GM18951 (cell line): ENCODE data around the gene B4GALT5.

ENCODE experiments used
- POLR2A ChIP-seq: IDR thresholded peaks from 4 replicates; pipeline ENCODE4 v1.6.1; 2011; ENCODE audit warnings: mild to moderate bottlenecking; ENCODE audit not compliant: insufficient read length, insufficient read depth; ENCODE audit errors: extremely low read depth
- in situ Hi-C: fragments of 300-500 bp; cut with MboI; formaldehyde crosslinking; loops from one replicate; pipeline ENCODE4 v1.12.0; 2022; ENCODE audit warnings: low sequenced_read_pairs, mixed read lengths, inconsistent platforms; ENCODE audit not compliant: unreplicated experiment

The B4GALT5 gene

GRCh38 chr20:49612127-49612738 lies 101.4 kb downstream of the B4GALT5 start:
- TF ChIP-seq POLR2A = no peak
- in situ Hi-C loops = loop anchor here (25.0 kb wide), 1 partner anchor 225 kb away; no protein-coding TSS in a partner anchor

DNA sequence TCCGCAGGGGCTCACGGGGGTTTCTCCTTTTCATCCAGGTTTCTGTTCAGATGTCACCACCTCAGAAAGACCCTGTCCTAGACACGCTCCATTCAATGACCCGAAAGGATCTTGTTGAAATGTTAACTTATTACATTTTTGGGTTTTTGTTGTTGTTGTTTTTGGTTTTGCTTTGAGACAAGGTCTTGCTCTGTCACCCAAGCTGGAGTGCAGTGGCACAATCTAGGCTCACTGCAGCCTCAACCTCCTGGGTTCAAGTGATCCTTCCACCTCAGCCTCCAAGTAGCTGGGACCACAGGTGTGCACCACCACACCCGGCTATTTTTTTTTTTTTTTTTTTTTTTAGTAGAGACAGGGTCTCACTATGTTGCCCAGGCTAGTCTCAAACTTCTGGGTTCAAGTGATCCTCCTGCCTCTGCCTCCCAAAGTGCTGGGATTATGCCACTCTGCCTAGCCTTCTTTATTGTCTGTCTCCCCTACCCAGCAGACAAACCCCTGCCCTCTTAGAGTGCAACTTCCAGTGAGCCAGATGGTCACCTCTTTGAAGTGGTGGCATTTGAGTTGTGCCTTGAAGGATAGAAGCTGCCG lies 102.0 kb downstream of the B4GALT5 start:
- in situ Hi-C loops = loop anchor here (25.0 kb wide), 1 partner anchor 226 kb away; no protein-coding TSS in a partner anchor

GRCh38 chr20:49610691-49611538 lies 102.8 kb downstream of the B4GALT5 start:
- no peak for TF ChIP-seq POLR2A
- in situ Hi-C loops = loop anchor here (25.0 kb wide), 1 partner anchor 226 kb away; no protein-coding TSS in a partner anchor

DNA sequence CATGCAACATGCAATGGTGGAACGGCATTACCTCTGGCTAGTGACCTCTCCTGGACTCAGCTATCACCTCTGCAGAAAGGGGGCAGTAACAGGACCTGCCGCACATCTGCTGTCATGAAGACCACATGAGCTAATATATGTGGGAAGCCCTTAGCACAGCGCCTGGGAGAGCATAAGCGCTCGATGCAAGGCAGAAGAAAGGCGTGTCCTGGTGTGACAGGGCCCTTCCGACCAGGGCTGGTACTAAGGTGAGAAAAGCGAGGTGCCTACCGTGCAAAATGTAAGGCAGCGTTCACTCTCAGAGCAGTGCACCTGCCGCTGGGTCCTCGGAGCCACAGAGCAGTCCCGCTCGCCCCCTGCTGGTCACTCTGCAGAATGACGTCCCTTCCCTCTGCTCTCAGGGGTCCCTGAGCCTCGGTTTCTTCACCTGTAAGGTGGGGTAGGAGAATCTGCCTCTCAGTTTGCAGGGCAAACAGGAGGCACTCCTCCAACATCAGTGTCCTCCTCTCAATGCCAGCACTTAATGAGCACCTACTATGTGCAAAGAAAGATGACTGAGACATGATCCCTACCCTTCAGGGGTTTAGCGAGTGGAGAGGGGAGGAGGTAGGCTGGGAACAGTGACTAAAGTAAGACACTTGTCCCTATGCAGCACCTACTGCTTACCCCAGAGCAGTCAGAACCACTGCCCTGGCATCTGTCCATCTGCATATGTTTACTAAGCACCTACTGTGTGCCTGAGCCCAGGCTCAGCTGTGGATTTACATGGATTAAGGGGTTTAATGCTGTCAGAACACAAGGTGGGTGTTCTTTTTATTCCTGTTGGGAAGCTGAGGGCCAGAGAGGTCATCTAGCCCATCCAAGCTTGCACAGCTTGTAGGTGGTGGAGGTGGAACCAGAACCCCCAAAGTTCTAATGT lies 104.7 kb downstream of the B4GALT5 start:
- TF ChIP-seq POLR2A = no peak
- in situ Hi-C loops = loop anchor here (5.0 to 25.0 kb wide), 3 partner anchors 72 to 274 kb away; no protein-coding TSS in a partner anchor

- TF ChIP-seq POLR2A = no peak
- in situ Hi-C loops = loop anchor here (5.0 to 25.0 kb wide), 3 partner anchors 70 to 273 kb away; no protein-coding TSS in a partner anchor
Measured at GRCh38 chr20:49607568-49607967, 106.1 kb downstream of the B4GALT5 start.

GRCh38 chr20:49603209-49603627 lies 110.5 kb downstream of the B4GALT5 start:
- in situ Hi-C loops = loop anchor here (10.0 to 25.0 kb wide), 2 partner anchors 234 to 268 kb away; no protein-coding TSS in a partner anchor
- TF ChIP-seq POLR2A = no peak

- no peak for TF ChIP-seq POLR2A
- in situ Hi-C loops = loop anchor here (10.0 to 25.0 kb wide), 2 partner anchors 235 to 268 kb away; no protein-coding TSS in a partner anchor
Measured at GRCh38 chr20:49602345-49603208, 111.1 kb downstream of the B4GALT5 start.

GRCh38 chr20:49601153-49601924 lies 112.3 kb downstream of the B4GALT5 start:
- no peak for TF ChIP-seq POLR2A
- in situ Hi-C loops = loop anchor here (10.0 to 25.0 kb wide), 2 partner anchors 236 to 267 kb away; no protein-coding TSS in a partner anchor

GRCh38 chr20:49599746-49600113 lies 113.9 kb downstream of the B4GALT5 start:
- in situ Hi-C loops = loop anchor here (10.0 to 25.0 kb wide), 2 partner anchors 238 to 265 kb away; no protein-coding TSS in a partner anchor

GRCh38 chr20:49597825-49598395 lies 115.8 kb downstream of the B4GALT5 start:
- TF ChIP-seq POLR2A = no peak
- in situ Hi-C loops = no loop called here

More at GRCh38 chr20:49599746-49600113, 113.9 kb downstream of the B4GALT5 start:
- TF ChIP-seq POLR2A = no peak

DNA sequence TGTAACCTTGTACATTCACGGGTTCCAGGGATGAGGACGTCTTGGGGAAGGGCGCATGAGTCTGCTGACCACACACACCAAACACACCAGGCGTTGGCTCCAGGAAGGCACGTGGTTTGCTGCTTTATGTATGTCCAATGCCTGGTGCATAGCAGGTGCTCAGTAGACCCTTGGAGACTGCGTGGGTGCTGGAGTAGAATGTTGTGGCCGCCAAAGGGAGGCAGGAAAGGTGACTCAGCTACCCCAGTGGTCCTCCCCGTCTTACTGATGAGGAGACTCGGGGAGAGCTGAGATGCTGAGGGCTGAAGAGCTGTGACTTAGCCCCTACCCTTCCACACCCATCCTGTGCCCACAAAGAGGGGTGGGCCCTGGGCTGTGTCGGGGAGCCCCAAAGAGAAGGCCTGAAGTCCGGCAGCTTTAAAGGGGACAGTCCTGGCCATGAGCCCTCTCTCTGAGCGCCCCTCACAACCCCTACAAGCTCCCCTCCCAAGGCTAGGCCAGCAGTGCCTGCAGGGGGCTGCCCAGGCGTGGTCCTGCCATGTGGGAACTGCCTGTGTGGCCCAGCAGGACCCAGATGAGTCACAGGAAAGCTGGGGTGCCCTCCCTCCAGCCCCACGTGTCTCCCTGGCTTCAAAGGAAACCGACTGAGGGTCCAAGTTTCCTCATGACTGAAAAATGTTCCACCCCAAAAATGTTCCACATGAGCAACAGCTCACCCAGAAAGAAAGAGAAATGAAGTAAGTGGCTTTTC lies 117.7 kb downstream of the B4GALT5 start:
- in situ Hi-C loops = no loop called here
- TF ChIP-seq POLR2A = no peak
